K562 (cell line): ENCODE results near the gene IL1B. TPM values are rescaled to one million over a fixed set of nuclear protein-coding genes. Genes with fewer than 3 reads are reported as not detected.

Experiments
- BACH1 ChIP-seq: fragments of 200-800 bp; sonication (Bioruptor generic); IDR thresholded peaks from 2 replicates; pipeline ENCODE4 v1.6.1; 2016; ENCODE audit warnings: missing genetic modification characterization, missing compliant biosample characterization
- CBX8 ChIP-seq: fragments of 200-600 bp; sonication (generic); IDR thresholded peaks from 2 replicates; pipeline ENCODE4 v1.6.1; 2012; ENCODE audit warnings: borderline replicate concordance, mixed run types, low read depth, mild to moderate bottlenecking, moderate library complexity, mixed read lengths, low read length, control low read depth, inconsistent platforms; ENCODE audit not compliant: poor library complexity, severe bottlenecking; ENCODE audit errors: extremely low read depth
- DACH1 ChIP-seq: fragments of 450-650 bp; IDR thresholded peaks from 2 replicates; pipeline ENCODE4 v1.6.1; 2018; ENCODE audit not compliant: partially characterized antibody
- FOXP1 ChIP-seq: sonication (generic); formaldehyde crosslinking; IDR thresholded peaks from 2 replicates; pipeline ENCODE4 v1.8.0; 2022; ENCODE audit warnings: mild to moderate bottlenecking, missing genetic modification reagents
- HMG20A ChIP-seq: fragments of 450-650 bp; formaldehyde crosslinking; conservative IDR thresholded peaks from 2 replicates; pipeline ENCODE4 v1.4.0; 2020; ENCODE audit warnings: mild to moderate bottlenecking, mixed read lengths
- MNT ChIP-seq, 2 experiments: fragments of 450-650 bp; conservative IDR thresholded peaks; 2 replicates each; pipeline ENCODE4 v1.6.1; 2017; ENCODE audit warnings: mild to moderate bottlenecking in 2 of 2, moderate library complexity in 2 of 2
- NR4A1 ChIP-seq, 2 experiments: fragments of 250-450 bp in 1 of 2; fragments of 450-650 bp in 1 of 2; sonication (Bioruptor Pico) in 1 of 2; IDR thresholded peaks; 2 replicates each; pipeline versions ENCODE4 v1.4.0 to v1.6.1; 2016 to 2020; ENCODE audit warnings: mild to moderate bottlenecking in 2 of 2, missing compliant biosample characterization in 1 of 2, missing genetic modification characterization in 1 of 2, moderate library complexity in 1 of 2
- RAD51 ChIP-seq: fragments of 450-650 bp; IDR thresholded peaks from 2 replicates; pipeline ENCODE4 v1.7.1; 2016; ENCODE audit warnings: low read depth, mild to moderate bottlenecking, borderline replicate concordance
- SAFB2 ChIP-seq: fragments of 200-400 bp; formaldehyde crosslinking; IDR thresholded peaks from 2 replicates; pipeline ENCODE4 v1.6.1; 2018; ENCODE audit warnings: borderline replicate concordance, low read length, low read depth, moderate library complexity; ENCODE audit not compliant: severe bottlenecking
- TCFL5 ChIP-seq: fragments of 250-450 bp; sonication (Bioruptor Pico); conservative IDR thresholded peaks from 2 replicates; pipeline ENCODE4 v1.6.1; 2021; ENCODE audit warnings: mild to moderate bottlenecking, moderate library complexity, matching md5 sums
- THRB ChIP-seq: fragments of 450-650 bp; formaldehyde crosslinking; conservative IDR thresholded peaks from 2 replicates; pipeline ENCODE4 v1.4.0; 2022; ENCODE audit warnings: mild to moderate bottlenecking, missing genetic modification characterization
- ZKSCAN3 ChIP-seq: fragments of 250-450 bp; sonication (Bioruptor Pico); IDR thresholded peaks from 2 replicates; pipeline ENCODE4 v1.4.0; 2020
- ZNF354B ChIP-seq: fragments of 250-450 bp; sonication (Bioruptor Pico); IDR thresholded peaks from 2 replicates; pipeline ENCODE4 v1.4.0; 2020
- polyA plus RNA-seq, 8 experiments: library from polyadenylated mRNA; depleted of rRNA in 4 of 8; stranded (reverse) in 5 of 8; unstranded in 3 of 8; fragments of >200 nt; fragmentation: Nextera tagmentation in 2 of 8; fragmentation: Illumina TruSeq in 1 of 8; extraction: Ambion mirVana in 2 of 8; extraction: Trizol in 1 of 8; gene quantifications; 2 replicates each; pipeline versions ENCODE4 v1.2.1 to v1.2.3, GENCODE V29; 2011 to 2014; ENCODE audit warnings: inconsistent platforms in 1 of 8, missing spikeins in 1 of 8
- total RNA-seq, 7 experiments: library from RNA; depleted of rRNA in 6 of 7; stranded (reverse); fragments of >200 nt in 6 of 7; fragmentation: Illumina TruSeq in 2 of 7; extraction: Trizol in 2 of 7; gene quantifications; 2 replicates each; pipeline versions ENCODE4 v1.2.1 to v1.2.3, GENCODE V29; 2011 to 2021; ENCODE audit warnings: low replicate concordance in 1 of 7
- TF ChIP-seq, protein P1 (sequence below), 2 experiments: fragments of 450-650 bp; IDR thresholded peaks; 2 replicates each; pipeline ENCODE4 v1.6.1; 2016
- TF ChIP-seq, protein P2 (sequence below): sonication (generic); formaldehyde crosslinking; IDR thresholded peaks from 2 replicates; pipeline ENCODE4 v1.8.1; 2023; ENCODE audit warnings: missing genetic modification reagents, mild to moderate bottlenecking, borderline replicate concordance

Gene IL1B
- total and polyA plus RNA-seq, 9 of the 15 experiments (the other 6 are each of a cell fraction or from before 2014, with no cell fraction given) = 0.29 TPM; not detected in 8

DNA sequence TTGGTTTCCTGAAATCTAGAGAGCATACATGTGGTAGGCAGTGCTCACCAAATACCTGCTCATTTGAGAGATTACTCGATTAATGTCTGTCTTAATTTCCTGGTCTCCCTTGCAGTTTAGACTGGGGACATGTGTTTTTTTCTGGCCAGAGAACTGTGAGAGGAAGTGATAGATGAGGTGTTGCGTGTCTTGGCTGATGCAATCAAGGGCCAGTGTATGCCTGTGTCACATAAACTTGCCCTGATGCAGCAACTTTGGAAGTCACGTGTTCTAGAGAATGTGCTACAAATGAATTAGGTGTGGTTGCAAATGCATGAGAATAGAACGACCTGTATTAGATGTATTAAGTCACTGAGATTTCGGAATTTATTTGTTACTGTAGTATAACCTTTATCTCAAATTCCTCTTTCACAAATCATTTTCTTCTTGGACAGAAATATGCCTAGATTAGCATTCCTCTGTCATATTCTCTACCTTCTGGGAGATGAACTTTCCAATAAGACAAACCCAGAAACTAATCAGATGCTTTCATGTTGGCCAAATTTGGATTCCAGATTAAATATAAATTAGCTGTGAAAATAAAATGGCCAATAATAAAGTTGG is 42.3 kb downstream of the IL1B start (continued):
- TF ChIP-seq SAFB2 (no peak), THRB (CRISPR knock-in tag) (no peak), MNT (conservative IDR thresholded peaks at IDR 0.05) (peak; percentile 66 to 89; a peak in 3 of 4 replicates), CBX8 (no peak), RAD51 (peak; percentile 97), FOXP1 (CRISPR knock-in tag) (peak; percentile 76; the same call in 1 of the 2 replicates), ZKSCAN3 (CRISPR knock-in tag) (no peak), NR4A1 (CRISPR knock-in tag; IDR thresholded peaks at IDR 0.05) (no peak), NR4A1 (tag; IDR thresholded peaks at IDR 0.05) (peak; percentile 60), HMG20A (no peak), TCFL5 (CRISPR knock-in tag) (no peak), BACH1 (peak; percentile 99), DACH1 (no peak), ZNF354B (0 out of 2 replicates have a peak, but pooled peaks have one; percentile 17)
- TF ChIP-seq, protein P1, sequence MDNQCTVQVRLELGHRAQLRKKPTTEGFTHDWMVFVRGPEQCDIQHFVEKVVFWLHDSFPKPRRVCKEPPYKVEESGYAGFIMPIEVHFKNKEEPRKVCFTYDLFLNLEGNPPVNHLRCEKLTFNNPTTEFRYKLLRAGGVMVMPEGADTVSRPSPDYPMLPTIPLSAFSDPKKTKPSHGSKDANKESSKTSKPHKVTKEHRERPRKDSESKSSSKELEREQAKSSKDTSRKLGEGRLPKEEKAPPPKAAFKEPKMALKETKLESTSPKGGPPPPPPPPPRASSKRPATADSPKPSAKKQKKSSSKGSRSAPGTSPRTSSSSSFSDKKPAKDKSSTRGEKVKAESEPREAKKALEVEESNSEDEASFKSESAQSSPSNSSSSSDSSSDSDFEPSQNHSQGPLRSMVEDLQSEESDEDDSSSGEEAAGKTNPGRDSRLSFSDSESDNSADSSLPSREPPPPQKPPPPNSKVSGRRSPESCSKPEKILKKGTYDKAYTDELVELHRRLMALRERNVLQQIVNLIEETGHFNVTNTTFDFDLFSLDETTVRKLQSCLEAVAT (IDR thresholded peaks at IDR 0.05) = 0 out of 4 replicates have a peak, but pooled peaks of 1 of the 2 experiments have one; percentile 44
- TF ChIP-seq, protein P2, sequence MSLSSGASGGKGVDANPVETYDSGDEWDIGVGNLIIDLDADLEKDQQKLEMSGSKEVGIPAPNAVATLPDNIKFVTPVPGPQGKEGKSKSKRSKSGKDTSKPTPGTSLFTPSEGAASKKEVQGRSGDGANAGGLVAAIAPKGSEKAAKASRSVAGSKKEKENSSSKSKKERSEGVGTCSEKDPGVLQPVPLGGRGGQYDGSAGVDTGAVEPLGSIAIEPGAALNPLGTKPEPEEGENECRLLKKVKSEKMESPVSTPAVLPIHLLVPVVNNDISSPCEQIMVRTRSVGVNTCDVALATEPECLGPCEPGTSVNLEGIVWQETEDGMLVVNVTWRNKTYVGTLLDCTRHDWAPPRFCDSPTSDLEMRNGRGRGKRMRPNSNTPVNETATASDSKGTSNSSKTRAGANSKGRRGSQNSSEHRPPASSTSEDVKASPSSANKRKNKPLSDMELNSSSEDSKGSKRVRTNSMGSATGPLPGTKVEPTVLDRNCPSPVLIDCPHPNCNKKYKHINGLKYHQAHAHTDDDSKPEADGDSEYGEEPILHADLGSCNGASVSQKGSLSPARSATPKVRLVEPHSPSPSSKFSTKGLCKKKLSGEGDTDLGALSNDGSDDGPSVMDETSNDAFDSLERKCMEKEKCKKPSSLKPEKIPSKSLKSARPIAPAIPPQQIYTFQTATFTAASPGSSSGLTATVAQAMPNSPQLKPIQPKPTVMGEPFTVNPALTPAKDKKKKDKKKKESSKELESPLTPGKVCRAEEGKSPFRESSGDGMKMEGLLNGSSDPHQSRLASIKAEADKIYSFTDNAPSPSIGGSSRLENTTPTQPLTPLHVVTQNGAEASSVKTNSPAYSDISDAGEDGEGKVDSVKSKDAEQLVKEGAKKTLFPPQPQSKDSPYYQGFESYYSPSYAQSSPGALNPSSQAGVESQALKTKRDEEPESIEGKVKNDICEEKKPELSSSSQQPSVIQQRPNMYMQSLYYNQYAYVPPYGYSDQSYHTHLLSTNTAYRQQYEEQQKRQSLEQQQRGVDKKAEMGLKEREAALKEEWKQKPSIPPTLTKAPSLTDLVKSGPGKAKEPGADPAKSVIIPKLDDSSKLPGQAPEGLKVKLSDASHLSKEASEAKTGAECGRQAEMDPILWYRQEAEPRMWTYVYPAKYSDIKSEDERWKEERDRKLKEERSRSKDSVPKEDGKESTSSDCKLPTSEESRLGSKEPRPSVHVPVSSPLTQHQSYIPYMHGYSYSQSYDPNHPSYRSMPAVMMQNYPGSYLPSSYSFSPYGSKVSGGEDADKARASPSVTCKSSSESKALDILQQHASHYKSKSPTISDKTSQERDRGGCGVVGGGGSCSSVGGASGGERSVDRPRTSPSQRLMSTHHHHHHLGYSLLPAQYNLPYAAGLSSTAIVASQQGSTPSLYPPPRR (CRISPR knock-in tag) = no peak
